ENCODE data around the gene CACNA1F.

Gene CACNA1F

GRCh38 chrX:49210406-49210805, 22.7 kb downstream of the CACNA1F start:
- no peak overlapping the region for H3K9ac ChIP-seq (ENCODE audit: low read depth, low read length, poor library complexity, severe bottlenecking)
- no peaks in the 10 kb centered on the region for H3K9me3 ChIP-seq (ENCODE audit: insufficient read depth, low read depth, low read length)
- H3K79me2 ChIP-seq (ENCODE audit: insufficient read depth, low read length), result no peaks in the 10 kb centered on the region
- no peak overlapping the region for H3K4me2 ChIP-seq (ENCODE audit: low read depth, low read length, poor library complexity, severe bottlenecking)
- no peaks in the 10 kb centered on the region for H3K9me2 ChIP-seq (replicated peaks; ENCODE audit: low read depth, low read length)
- no peaks in the 10 kb centered on the region for H3K4me1 ChIP-seq (ENCODE audit: insufficient read depth, low read length, poor library complexity, severe bottlenecking)
- no peaks in the 10 kb centered on the region for H4K20me1 ChIP-seq (ENCODE audit: insufficient read depth, low read length, poor library complexity, severe bottlenecking)
- no peaks in the 10 kb centered on the region for H3K27me3 ChIP-seq (ENCODE audit: insufficient read depth, low read length, poor library complexity, severe bottlenecking)
- no peak overlapping the region for H3K4me3 ChIP-seq (ENCODE audit: low read length, poor library complexity, severe bottlenecking)
- H3K36me3 ChIP-seq (ENCODE audit: insufficient read depth, low read length), result no peaks in the 10 kb centered on the region
- no peaks in the 10 kb centered on the region for H3F3A ChIP-seq (ENCODE audit: low read depth)
- H2AFZ ChIP-seq (ENCODE audit: low read length), result no peak overlapping the region
- no peak for TF ChIP-seq EZH2phosphoT487 (IDR thresholded peaks at IDR 0.05; ENCODE audit: borderline replicate concordance)
- TF ChIP-seq CTCF (conservative IDR thresholded peaks at IDR 0.05; ENCODE audit: low read length), result no peak

- Histone ChIP-seq H3K4me3 (ENCODE audit: low read length, poor library complexity, severe bottlenecking) (no peak overlapping the region), H3K9me3 (ENCODE audit: insufficient read depth, low read depth, low read length) (no peaks in the 10 kb centered on the region), H3K9ac (ENCODE audit: low read depth, low read length, poor library complexity, severe bottlenecking) (no peak overlapping the region), H3F3A (ENCODE audit: low read depth) (no peaks in the 10 kb centered on the region), H3K4me2 (ENCODE audit: low read depth, low read length, poor library complexity, severe bottlenecking) (no peak overlapping the region), H2AFZ (ENCODE audit: low read length) (no peak overlapping the region), H3K9me2 (replicated peaks; ENCODE audit: low read depth, low read length) (no peaks in the 10 kb centered on the region), H3K4me1 (ENCODE audit: insufficient read depth, low read length, poor library complexity, severe bottlenecking) (no peaks in the 10 kb centered on the region), H3K27me3 (ENCODE audit: insufficient read depth, low read length, poor library complexity, severe bottlenecking) (peaks cover 1% of the 10 kb centered on the region), H3K36me3 (ENCODE audit: insufficient read depth, low read length) (no peaks in the 10 kb centered on the region), H4K20me1 (ENCODE audit: insufficient read depth, low read length, poor library complexity, severe bottlenecking) (no peaks in the 10 kb centered on the region), H3K79me2 (ENCODE audit: insufficient read depth, low read length) (no peaks in the 10 kb centered on the region)
- TF ChIP-seq CTCF (conservative IDR thresholded peaks at IDR 0.05; ENCODE audit: low read length) (no peak), EZH2phosphoT487 (IDR thresholded peaks at IDR 0.05; ENCODE audit: borderline replicate concordance) (no peak)
These were observed 23.5 kb downstream of the CACNA1F start for GRCh38 chrX:49209434-49210251.

GRCh38 chrX:49208399-49208798, 24.7 kb downstream of the CACNA1F start:
- no peak overlapping the region for H3K4me2 ChIP-seq (ENCODE audit: low read depth, low read length, poor library complexity, severe bottlenecking)
- no peak overlapping the region for H3K4me3 ChIP-seq (ENCODE audit: low read length, poor library complexity, severe bottlenecking)
- H3K4me1 ChIP-seq (ENCODE audit: insufficient read depth, low read length, poor library complexity, severe bottlenecking), result no peaks in the 10 kb centered on the region
- no peak overlapping the region for H2AFZ ChIP-seq (ENCODE audit: low read length)
- no peak overlapping the region for H3K9ac ChIP-seq (ENCODE audit: low read depth, low read length, poor library complexity, severe bottlenecking)
- no peaks in the 10 kb centered on the region for H4K20me1 ChIP-seq (ENCODE audit: insufficient read depth, low read length, poor library complexity, severe bottlenecking)
- H3K27me3 ChIP-seq (ENCODE audit: insufficient read depth, low read length, poor library complexity, severe bottlenecking), result peaks cover 14% of the 10 kb centered on the region
- no peaks in the 10 kb centered on the region for H3K79me2 ChIP-seq (ENCODE audit: insufficient read depth, low read length)
- TF ChIP-seq CTCF (conservative IDR thresholded peaks at IDR 0.05; ENCODE audit: low read length) (no peak), EZH2phosphoT487 (IDR thresholded peaks at IDR 0.05; ENCODE audit: borderline replicate concordance) (no peak)
- H3K36me3 ChIP-seq (ENCODE audit: insufficient read depth, low read length), result no peaks in the 10 kb centered on the region
- no peaks in the 10 kb centered on the region for H3K9me2 ChIP-seq (replicated peaks; ENCODE audit: low read depth, low read length)
- no peaks in the 10 kb centered on the region for H3K9me3 ChIP-seq (ENCODE audit: insufficient read depth, low read depth, low read length)
- no peaks in the 10 kb centered on the region for H3F3A ChIP-seq (ENCODE audit: low read depth)
